Gastroesophageal sphincter (tissue), 3 donors: ENCODE data around the gene SGTA.

Experiments used
- EP300 ChIP-seq: sonication (generic); formaldehyde crosslinking; IDR thresholded peaks from one replicate; pipeline ENCODE4 v1.6.1; 2017; ENCODE audit warnings: antibody characterized with exemption, mild to moderate bottlenecking
- POLR2A ChIP-seq, 2 donors: fragments of 450-650 bp; IDR thresholded peaks; one replicate each; pipeline ENCODE4 v1.6.1; 2017; ENCODE audit warnings: antibody characterized with exemption in 2 of 2, mild to moderate bottlenecking in 2 of 2, moderate library complexity in 1 of 2
- POLR2AphosphoS5 ChIP-seq: sonication (generic); formaldehyde crosslinking; IDR thresholded peaks from one replicate; pipeline ENCODE4 v1.6.1; 2017; ENCODE audit warnings: antibody characterized with exemption
- TF ChIP-seq, protein P1 (sequence below), 4 experiments: fragments of 200-600 bp in 2 of 4; fragments of 450-650 bp in 2 of 4; sonication (generic) in 1 of 4; IDR thresholded peaks; one replicate each; pipeline ENCODE4 v1.5.1; 2017 to 2019; ENCODE audit warnings: antibody characterized with exemption in 4 of 4, mild to moderate bottlenecking in 2 of 4, moderate library complexity in 2 of 4

DNA sequence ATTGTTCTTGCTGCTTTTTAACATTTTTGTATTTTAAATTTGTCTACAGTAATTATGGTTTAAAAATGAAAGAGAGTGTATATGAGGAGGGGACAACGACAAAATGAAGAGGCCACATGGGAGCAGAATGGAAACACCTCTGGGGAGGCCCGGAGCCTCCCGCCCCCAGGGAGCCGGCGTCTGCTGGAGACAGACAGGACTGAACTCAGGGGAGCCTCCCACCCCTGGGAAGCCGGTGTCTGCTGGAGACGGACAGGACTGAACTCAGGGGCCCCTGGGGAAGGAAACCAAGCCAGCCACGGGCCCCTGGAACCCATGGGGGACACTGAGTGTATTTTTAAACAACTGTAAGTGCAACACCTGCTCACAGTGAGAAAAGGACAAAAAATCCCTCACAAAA lies 26.6 kb downstream of the SGTA start:
- TF ChIP-seq, protein P1, sequence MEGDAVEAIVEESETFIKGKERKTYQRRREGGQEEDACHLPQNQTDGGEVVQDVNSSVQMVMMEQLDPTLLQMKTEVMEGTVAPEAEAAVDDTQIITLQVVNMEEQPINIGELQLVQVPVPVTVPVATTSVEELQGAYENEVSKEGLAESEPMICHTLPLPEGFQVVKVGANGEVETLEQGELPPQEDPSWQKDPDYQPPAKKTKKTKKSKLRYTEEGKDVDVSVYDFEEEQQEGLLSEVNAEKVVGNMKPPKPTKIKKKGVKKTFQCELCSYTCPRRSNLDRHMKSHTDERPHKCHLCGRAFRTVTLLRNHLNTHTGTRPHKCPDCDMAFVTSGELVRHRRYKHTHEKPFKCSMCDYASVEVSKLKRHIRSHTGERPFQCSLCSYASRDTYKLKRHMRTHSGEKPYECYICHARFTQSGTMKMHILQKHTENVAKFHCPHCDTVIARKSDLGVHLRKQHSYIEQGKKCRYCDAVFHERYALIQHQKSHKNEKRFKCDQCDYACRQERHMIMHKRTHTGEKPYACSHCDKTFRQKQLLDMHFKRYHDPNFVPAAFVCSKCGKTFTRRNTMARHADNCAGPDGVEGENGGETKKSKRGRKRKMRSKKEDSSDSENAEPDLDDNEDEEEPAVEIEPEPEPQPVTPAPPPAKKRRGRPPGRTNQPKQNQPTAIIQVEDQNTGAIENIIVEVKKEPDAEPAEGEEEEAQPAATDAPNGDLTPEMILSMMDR (IDR thresholded peaks at IDR 0.05): no peak
- TF ChIP-seq POLR2A (IDR thresholded peaks at IDR 0.05): no peak
- no peak for TF ChIP-seq POLR2AphosphoS5
- no peak for TF ChIP-seq EP300
